ENCODE results near the gene SPINK6. TPM values are rescaled to one million over a fixed set of nuclear protein-coding genes. Genes with fewer than 3 reads are reported as not detected.

Gene SPINK6
- total and polyA plus RNA-seq, 4 donors, result 0.25 TPM; not detected in 3

- DNase-seq, result peak in 1 of 3 donors; percentile 36
- Histone ChIP-seq H3K9me3 (ENCODE audit: control insufficient read depth in 4 of 4, insufficient read depth in 3 of 4, low read length in 3 of 4) (no peaks in the 10 kb centered on the region), H3K27me3 (ENCODE audit: control insufficient read depth in 3 of 3, insufficient read depth in 3 of 3, low read length in 2 of 3) (no peaks in the 10 kb centered on the region), H3K4me1 (ENCODE audit: control insufficient read depth in 5 of 5, insufficient read depth in 5 of 5, low read length in 5 of 5) (peaks cover 0 to 4% (median 0%) of the 10 kb centered on the region in 5 donors), H3K27ac (ENCODE audit: low read depth in 1 of 2, low read length in 1 of 2) (no peak overlapping the region), H3K4me3 (no peak overlapping the region), H3K9ac (ENCODE audit: insufficient read depth in 1 of 2, low read length in 2 of 2) (no peak overlapping the region), H3K36me3 (ENCODE audit: control insufficient read depth in 4 of 4, insufficient read depth in 4 of 4, low read length in 4 of 4) (no peaks in the 10 kb centered on the region)
- TF ChIP-seq, protein P1, sequence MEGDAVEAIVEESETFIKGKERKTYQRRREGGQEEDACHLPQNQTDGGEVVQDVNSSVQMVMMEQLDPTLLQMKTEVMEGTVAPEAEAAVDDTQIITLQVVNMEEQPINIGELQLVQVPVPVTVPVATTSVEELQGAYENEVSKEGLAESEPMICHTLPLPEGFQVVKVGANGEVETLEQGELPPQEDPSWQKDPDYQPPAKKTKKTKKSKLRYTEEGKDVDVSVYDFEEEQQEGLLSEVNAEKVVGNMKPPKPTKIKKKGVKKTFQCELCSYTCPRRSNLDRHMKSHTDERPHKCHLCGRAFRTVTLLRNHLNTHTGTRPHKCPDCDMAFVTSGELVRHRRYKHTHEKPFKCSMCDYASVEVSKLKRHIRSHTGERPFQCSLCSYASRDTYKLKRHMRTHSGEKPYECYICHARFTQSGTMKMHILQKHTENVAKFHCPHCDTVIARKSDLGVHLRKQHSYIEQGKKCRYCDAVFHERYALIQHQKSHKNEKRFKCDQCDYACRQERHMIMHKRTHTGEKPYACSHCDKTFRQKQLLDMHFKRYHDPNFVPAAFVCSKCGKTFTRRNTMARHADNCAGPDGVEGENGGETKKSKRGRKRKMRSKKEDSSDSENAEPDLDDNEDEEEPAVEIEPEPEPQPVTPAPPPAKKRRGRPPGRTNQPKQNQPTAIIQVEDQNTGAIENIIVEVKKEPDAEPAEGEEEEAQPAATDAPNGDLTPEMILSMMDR (IDR thresholded peaks at IDR 0.05; ENCODE audit: control extremely low read depth, extremely low read depth), result no peak
- WGBS, 2 donors, result 83 to 88% methylated on average over 1 of the region's 1 CpG
- no peak for ATAC-seq (ENCODE audit: insufficient read depth, low FRiP score)
Measured at GRCh38 chr5:148214665-148215185, 11.9 kb downstream of the SPINK6 start.

GRCh38 chr5:148221508-148221907 lies 18.7 kb downstream of the SPINK6 start:
- H3K4me1 ChIP-seq (ENCODE audit: control insufficient read depth in 5 of 5, insufficient read depth in 5 of 5, low read length in 5 of 5), result no peaks in the 10 kb centered on the region
- H3K36me3 ChIP-seq (ENCODE audit: control insufficient read depth in 4 of 4, insufficient read depth in 4 of 4, low read length in 4 of 4), result no peaks in the 10 kb centered on the region
- H3K27me3 ChIP-seq (ENCODE audit: control insufficient read depth in 3 of 3, insufficient read depth in 3 of 3, low read length in 2 of 3), result no peaks in the 10 kb centered on the region
- no peak overlapping the region for H3K4me3 ChIP-seq
- no peaks in the 10 kb centered on the region for H3K9me3 ChIP-seq (ENCODE audit: control insufficient read depth in 4 of 4, insufficient read depth in 3 of 4, low read length in 3 of 4)
- ATAC-seq (ENCODE audit: insufficient read depth, low FRiP score) (no peak), DNase-seq (no peak)
- H3K27ac ChIP-seq (ENCODE audit: low read depth in 1 of 2, low read length in 1 of 2), result no peak overlapping the region
- 85 to 86% methylated on average over 6 of the region's 6 CpGs for WGBS, 2 donors
- TF ChIP-seq, protein P1 (IDR thresholded peaks at IDR 0.05; ENCODE audit: control extremely low read depth, extremely low read depth), result no peak
- no peak overlapping the region for H3K9ac ChIP-seq (ENCODE audit: insufficient read depth in 1 of 2, low read length in 2 of 2)

DNA sequence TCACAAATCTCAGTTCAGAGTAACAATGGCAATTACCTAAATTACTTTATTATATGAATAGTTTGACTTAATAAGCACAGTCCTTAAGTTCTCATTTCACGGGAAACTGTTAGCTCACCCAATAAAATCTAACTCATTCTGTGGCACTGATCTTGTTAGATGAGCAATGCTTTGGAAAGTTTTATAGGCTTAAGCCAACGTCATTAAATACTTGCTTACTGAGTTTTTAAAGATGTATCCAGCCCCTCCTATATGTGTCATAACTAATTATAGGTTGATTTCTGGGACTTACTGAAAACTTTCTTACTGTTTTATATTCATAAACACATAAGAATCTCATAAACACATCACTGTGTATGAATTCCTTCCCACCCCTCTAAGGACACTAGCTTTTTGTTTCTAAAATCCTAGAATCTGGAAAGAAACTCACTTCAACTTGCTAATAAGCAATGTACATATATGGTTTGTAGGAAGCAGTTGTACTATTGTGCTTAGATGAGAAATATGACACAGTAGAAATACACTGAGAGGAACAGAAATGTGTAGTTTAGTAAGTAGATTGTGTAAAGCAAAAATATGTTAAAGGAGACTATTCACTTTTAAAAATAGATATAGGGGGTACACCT lies 21.4 kb downstream of the SPINK6 start:
- no peaks in the 10 kb centered on the region for H3K27me3 ChIP-seq (ENCODE audit: control insufficient read depth in 3 of 3, insufficient read depth in 3 of 3, low read length in 2 of 3)
- H3K9ac ChIP-seq (ENCODE audit: insufficient read depth in 1 of 2, low read length in 2 of 2), result no peak overlapping the region
- WGBS, 2 donors, result 79 to 88% methylated on average over 2 of the region's 2 CpGs
- TF ChIP-seq, protein P1 (IDR thresholded peaks at IDR 0.05; ENCODE audit: control extremely low read depth, extremely low read depth), result no peak
- no peaks in the 10 kb centered on the region for H3K36me3 ChIP-seq (ENCODE audit: control insufficient read depth in 4 of 4, insufficient read depth in 4 of 4, low read length in 4 of 4)
- DNase-seq, result no peak
- H3K27ac ChIP-seq (ENCODE audit: low read depth in 1 of 2, low read length in 1 of 2), result no peak overlapping the region
- H3K9me3 ChIP-seq (ENCODE audit: control insufficient read depth in 4 of 4, insufficient read depth in 3 of 4, low read length in 3 of 4), result no peaks in the 10 kb centered on the region
- no peak for ATAC-seq (ENCODE audit: insufficient read depth, low FRiP score)
- H3K4me1 ChIP-seq (ENCODE audit: control insufficient read depth in 5 of 5, insufficient read depth in 5 of 5, low read length in 5 of 5), result no peaks in the 10 kb centered on the region
- no peak overlapping the region for H3K4me3 ChIP-seq

Data from lung (tissue), 12 donors.